ENCODE measurements around the gene PCBD1.
A peak's percentile ranks its signal among the peaks of the same experiment; 100 is the strongest.
"Not testable (repeated sequence)": the region's sequence is repeated elsewhere in the genome, so short reads cannot be mapped to it uniquely, and the experiment has no call there.

PCBD1 gene

DNA sequence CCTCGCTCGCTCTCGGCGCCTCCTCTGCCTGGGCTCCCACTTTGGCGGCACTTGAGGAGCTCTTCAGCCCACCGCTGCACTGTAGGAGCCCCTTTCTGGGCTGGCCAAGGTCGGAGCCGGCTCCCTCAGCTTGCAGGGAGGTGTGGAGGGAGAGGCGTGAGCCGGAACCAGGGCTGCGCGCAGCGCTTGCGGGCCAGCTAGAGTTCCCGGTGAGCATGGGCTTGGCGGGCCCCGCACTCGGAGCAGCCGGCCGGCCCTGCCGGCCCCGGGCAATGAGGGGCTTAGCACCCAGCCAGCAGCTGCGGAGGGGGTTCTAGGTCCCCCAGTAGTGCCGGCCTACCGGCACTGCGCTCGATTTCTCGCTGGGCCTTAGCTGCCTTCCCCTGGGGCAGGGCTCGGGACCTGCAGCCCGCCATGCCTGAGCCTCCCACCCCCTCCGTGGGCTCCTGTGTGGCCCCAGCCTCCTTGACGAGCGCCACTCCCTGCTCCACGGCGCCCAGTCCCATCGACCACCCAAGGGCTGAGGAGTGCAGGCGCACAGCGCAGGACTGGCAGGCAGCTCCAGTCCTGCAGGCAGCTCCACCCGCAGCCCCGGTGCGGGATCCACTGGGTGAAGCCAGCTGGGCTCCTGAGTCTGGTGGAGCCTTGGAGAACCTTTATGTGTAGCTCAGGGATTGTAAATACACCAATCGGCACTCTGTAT is 26.7 kb downstream of the PCBD1 start:
- DNase-seq, result not testable (repeated sequence)

DNA sequence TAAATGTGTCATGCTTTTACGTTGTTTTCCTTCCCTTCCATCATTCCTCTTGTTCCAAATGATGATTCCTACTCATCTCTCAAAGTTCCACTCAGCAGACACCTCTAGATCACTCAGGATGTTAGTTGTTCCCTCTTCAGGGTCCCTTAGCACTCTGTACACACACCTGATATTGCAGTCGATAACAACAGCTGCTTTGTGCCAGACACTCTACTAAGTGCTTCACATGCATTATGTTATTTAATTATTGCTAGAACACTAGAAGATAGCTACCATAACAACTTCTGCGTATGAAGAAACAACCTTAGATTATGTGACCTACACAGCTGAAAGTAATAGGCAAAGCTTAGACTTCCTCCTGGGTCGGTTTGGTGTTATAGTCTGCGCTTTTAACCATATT is 29.6 kb downstream of the PCBD1 start:
- DNase-seq, result peak; percentile 4

GRCh38 chr10:70856454-70856853 is 31.9 kb downstream of the PCBD1 start:
- no peak for DNase-seq

- DNase-seq, result no peak
Observed at GRCh38 chr10:70853457-70853856, 34.9 kb downstream of the PCBD1 start.

GRCh38 chr10:70853038-70853437 is 35.3 kb downstream of the PCBD1 start:
- no peak for DNase-seq

DNA sequence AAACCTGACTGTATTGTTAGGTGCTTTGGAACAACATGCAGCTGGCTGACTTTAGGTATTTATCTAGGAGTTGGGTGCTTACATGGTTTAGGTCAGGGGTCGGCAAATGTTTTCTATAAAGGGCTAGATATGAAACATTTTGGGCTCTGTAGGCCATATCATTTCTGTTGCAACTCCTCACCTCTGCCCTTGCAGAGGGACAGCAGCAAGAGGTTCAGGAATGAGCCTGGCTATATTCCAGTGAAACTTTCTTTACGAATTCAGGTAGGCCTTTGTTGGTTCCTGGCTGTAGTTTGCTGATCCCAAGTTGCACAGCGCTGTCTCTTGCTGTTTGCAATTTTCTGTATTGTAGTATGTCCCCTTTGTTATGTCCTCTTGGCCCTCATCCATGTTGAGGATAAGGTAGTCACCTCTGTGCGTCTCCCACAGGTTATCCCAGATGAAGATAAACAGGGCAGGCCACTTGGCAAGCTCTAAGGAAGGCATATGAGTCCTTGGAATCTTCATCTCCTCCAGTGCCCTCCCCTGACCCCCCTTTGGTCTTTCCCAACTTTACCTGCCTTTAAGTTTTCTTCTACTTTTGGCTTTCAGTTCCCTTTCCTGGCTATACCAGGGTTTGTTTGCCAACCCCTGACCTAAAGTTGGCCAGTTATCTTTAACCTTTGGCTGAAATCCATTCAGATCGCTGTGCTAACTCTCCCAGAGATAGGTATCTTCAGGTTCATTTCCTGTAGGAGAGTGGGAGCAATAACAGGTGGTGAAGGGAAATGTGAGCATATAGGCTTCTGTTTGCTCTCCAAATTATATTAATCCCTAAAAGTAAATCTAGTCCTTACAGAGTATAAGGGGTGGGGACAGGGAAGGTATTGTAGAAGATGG is 36.5 kb downstream of the PCBD1 start:
- DNase-seq, result no peak

DNA sequence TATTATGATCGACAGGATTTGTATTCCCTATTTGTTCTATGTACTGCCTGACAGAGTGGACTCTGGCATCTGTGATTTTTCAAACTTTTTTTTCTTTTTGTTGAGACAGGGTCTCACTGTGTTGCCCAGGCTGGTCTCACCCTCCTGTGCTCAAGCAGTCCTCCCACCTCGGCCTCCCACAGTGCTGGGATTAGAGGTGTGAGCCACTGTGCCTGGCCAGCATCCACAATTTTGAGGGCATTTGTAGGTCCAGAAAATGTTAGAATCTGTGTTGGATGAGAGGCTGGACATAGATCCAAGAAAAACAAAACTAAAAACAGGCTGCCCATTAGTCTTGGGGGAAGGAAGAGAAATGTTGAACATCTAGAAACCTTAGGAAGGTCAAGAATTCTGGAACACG is 38.3 kb downstream of the PCBD1 start:
- no peak for DNase-seq

DNA sequence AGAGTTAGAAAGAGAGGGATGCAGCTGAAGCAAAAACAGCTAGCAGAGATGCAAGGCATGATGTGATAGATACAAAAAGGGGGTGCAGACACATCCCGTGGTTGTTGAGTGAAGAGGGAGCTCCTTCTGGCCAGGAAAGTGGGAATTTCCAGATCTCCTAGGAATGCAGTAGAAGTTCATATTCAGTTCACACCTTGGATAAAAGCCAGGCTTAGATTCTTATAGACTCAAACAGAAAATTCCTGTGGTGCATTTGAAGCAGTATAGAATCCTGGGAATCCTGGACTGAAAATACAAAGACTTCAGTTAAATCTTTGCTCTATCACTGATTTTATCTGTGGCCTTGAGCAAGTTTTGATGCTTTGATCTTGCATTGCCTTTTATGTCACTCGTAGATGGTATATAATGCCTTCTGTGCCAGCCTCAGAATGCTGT is 38.8 kb downstream of the PCBD1 start:
- DNase-seq, result no peak

- DNase-seq, result no peak
Observed at GRCh38 chr10:70847659-70848360, 40.6 kb downstream of the PCBD1 start.

- no peak for DNase-seq
Observed at GRCh38 chr10:70846795-70847194, 41.6 kb downstream of the PCBD1 start.

DNA sequence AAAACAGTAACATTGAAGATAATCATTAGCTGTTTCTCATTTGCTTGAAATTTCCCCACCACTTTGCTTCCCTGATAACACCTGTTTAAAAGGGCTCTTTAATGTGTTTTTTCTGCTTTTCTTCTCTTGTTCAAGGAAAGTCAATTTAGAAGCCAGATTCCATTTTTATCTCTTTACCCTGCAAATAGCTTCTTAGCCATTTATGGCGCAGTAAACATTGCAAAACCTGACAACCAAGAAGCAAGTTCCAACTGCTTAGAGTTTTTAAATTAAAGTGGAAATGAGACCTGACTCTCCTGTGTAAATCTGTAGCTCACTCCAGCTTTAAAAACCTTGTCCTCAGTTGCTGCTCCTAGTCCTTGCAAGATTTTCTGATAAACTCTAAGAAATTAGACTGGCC is 42.5 kb downstream of the PCBD1 start:
- no peak for DNase-seq

DNA sequence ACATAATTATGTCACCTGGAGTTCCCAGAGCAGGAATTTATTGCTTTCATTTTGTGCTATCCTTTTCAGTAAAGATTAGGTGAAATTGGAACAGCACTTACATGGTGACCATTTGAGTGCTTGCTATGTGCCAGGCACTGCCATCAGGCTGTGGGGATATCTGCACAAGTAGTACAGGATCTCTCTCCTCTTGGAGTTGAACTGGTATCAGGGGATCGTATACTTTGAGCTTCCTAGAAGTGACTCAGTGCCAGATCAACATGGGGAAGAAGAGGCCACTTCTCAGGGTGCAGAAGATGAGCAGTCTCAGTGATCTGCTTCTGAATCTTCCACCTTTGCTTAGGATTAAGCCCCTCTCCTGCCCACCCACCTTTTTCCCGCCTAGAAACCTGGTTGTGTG is 43.1 kb downstream of the PCBD1 start:
- no peak for DNase-seq

GRCh38 chr10:70843776-70844489 is 44.4 kb downstream of the PCBD1 start:
- DNase-seq, result no peak

GRCh38 chr10:70843333-70843732 is 45.0 kb downstream of the PCBD1 start:
- DNase-seq, result peak; percentile 25

DNA sequence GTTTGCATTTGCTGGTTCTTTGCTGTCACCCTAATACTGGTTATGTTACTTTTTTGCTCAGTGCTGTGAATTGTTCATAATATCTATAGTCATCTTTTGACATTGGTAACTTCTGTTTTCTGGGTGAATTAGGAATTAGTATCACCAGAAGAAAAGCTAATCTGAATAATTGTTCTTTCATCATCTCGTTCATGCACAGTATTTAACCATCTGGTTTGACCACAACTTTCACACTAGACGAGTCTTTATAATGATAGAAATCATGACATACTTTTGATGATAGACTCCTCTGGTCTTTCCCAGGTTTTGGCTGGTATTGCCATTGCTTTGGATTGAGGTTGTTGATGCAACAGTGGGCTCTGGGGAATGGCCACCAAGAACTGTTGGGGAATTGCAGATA is 47.5 kb downstream of the PCBD1 start:
- no peak for DNase-seq

DNA sequence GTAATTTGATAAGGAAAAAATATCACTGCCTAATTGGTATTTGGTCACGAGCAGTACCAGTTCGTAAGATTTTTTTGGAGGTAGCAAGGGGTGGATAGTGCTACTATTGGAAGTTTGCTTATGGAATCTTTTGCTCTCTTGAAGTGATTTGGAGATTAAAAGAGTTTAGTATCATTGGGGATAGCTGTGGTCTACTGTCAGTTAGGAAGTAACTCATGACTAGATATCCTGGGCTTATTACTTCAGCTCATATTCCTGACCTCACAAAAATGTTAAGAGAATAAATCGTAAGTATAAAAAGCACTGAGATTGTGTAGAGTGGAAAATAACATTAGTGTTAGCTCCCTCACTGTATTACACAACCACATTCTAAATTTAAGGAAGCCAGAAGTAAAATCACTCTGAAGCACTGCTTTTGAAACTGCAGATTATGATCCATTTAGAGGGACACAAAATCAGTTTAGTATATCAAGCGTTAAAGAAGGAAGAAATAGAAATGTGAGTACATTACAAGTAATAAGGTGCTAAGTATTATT is 50.0 kb downstream of the PCBD1 start:
- DNase-seq, result no peak

DNA sequence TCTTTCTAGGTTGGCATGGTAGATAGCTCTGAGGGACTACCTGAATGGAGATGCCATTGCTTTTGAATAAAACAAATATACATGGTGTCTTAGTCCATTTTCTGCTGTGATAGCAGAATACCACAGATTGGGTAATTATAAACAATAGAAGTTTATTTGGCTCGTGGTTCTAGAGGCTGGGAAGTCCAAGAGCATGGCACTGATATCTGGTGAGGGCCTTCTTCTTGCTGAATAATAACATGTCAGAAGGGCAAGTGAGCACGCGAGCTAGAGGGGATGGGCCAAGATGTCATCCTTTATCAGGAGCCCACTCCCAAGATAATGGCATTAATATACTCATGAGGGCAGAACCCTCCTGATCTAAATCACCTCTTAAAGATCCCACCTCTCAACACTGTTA is 50.7 kb downstream of the PCBD1 start:
- DNase-seq, result no peak

- DNase-seq, result no peak
Observed at GRCh38 chr10:70836319-70836718, 52.0 kb downstream of the PCBD1 start.

GRCh38 chr10:70834441-70835151 is 53.8 kb downstream of the PCBD1 start:
- no peak for DNase-seq

GRCh38 chr10:70834021-70834420 is 54.3 kb downstream of the PCBD1 start:
- DNase-seq, result no peak

- no peak for DNase-seq
Observed at GRCh38 chr10:70833601-70834000, 54.8 kb downstream of the PCBD1 start.
